ENCODE results near the gene C1orf210.

Gene C1orf210
- total RNA-seq, result 0 to 0.77 (median 0) reads per million in 17 experiments

- DNase-seq, result no peak
Observed at GRCh38 chr1:43285269-43285990, at the start of gene C1orf210. Gene C1orf210 (minus strand): TSS chr1:43285581. CDS start chr1:43283270, 2,311 bp downstream.

- DNase-seq, result no peak
Observed at GRCh38 chr1:43334453-43335205, 49.2 kb upstream of the C1orf210 start.

GRCh38 chr1:43331688-43332087 is 46.3 kb upstream of the C1orf210 start:
- no peak for DNase-seq

- DNase-seq, result peak; percentile 87 to 94 (median 94)
Observed at GRCh38 chr1:43329995-43330751, 44.8 kb upstream of the C1orf210 start.

- no peak for DNase-seq
Observed at GRCh38 chr1:43327549-43328292, 42.3 kb upstream of the C1orf210 start.

GRCh38 chr1:43325381-43325780 is 40.0 kb upstream of the C1orf210 start:
- DNase-seq, result no peak

- no peak for DNase-seq
Observed at GRCh38 chr1:43324810-43325209, 39.4 kb upstream of the C1orf210 start.

GRCh38 chr1:43322506-43322905 is 37.1 kb upstream of the C1orf210 start:
- DNase-seq, result no peak

GRCh38 chr1:43321331-43321891 is 36.0 kb upstream of the C1orf210 start:
- no peak for DNase-seq

GRCh38 chr1:43319766-43320165 is 34.4 kb upstream of the C1orf210 start:
- DNase-seq, result peak in 2 of 4 experiments; percentile 30 to 36

- DNase-seq, result no peak
Observed at GRCh38 chr1:43319288-43319687, 33.9 kb upstream of the C1orf210 start.

GRCh38 chr1:43318831-43319230 is 33.5 kb upstream of the C1orf210 start:
- no peak for DNase-seq

GRCh38 chr1:43317817-43318471 is 32.6 kb upstream of the C1orf210 start:
- DNase-seq, result peak in 2 of 4 experiments; percentile 19 to 20

- DNase-seq, result no peak
Observed at GRCh38 chr1:43316738-43317520, 31.5 kb upstream of the C1orf210 start.

GRCh38 chr1:43315963-43316737 is 30.8 kb upstream of the C1orf210 start:
- peak in 1 of 4 experiments; percentile 12 for DNase-seq

GRCh38 chr1:43315481-43315880 is 30.1 kb upstream of the C1orf210 start:
- no peak for DNase-seq

- DNase-seq, result no peak
Observed at GRCh38 chr1:43314233-43314632, 28.9 kb upstream of the C1orf210 start.

- DNase-seq, result no peak
Observed at GRCh38 chr1:43313771-43314170, 28.4 kb upstream of the C1orf210 start.

GRCh38 chr1:43312663-43313515 is 27.5 kb upstream of the C1orf210 start:
- peak; percentile 27 to 61 (median 48) for DNase-seq

All from suppressor macrophage (primary cell).